Measurements from ENCODE around the gene ATRN.

The ATRN gene

DNA sequence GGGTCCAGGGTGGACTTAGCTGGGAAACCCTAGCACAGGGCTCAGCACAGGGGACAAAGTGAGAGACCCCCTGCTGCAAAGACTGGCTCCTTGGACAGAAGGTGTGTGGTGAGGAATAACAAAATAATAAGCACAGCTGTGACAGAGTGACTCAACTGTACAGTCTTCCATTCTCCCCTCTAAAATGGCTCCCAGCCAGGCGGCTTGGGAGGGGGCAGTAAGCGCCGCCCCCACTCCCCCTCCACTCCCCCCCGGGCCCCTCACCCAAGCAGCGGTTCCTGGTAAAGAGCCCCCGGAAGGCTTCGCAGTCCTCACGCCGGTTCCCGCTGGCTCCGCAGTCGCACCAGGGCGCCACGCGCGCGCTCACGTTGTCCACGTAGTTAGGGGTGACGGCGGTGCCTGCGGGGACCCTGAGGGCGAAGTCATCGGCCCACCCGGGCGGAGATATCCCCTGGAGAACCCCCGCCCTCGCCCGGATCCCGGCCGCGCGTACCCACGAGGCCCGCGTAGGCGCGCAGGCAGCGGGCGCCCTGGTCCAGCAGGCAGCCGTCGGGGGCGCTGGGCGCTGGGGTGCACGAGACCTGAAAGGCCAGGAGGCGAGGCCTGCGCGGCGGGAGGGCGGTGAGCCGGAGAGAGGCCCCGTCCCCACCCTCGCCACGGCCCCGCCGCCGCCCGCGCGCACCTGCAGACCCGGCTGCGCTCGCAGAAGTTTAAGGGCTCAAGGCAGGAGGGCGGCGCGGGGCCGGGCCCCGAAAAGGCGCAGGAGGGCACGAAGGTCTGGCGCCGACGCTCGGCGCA is 189.6 kb downstream of the ATRN start:
- DNase-seq, result no peak

DNA sequence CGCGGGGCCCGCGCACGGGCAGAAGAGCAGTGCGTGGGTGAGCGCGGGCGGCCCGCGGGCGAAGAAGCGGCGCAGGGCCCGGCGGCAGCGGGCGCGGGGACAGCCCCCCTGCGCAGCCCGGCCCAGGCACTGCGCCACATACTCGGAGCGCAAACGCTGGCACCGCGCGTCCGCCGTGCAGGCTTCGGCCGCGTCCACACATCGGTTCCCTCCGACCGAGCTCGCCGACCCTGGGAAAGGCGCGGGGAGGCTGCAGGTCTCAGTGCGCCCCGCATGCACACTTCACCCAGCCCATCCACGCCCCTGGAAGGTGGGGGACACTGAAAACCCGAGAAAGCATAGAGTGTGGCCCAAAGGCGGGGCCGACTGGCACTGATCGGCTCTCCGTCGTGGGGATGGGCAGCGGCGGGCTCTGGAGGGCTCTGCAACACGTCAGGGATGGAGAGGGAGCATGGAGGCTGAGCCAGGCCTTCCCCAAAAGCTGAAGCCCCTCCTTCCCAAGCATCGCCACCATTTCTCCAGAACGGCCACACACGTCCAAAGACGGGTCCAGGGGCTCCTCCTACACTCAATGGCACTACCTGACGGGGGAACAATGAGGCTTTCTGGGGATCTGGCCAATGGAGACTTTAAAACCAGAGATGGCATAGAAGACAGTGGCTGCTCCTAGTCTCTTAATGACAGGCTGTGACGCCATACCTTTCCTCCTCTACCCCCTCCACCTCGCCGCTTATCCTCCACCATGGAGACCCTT is 190.4 kb downstream of the ATRN start:
- no peak for DNase-seq

DNA sequence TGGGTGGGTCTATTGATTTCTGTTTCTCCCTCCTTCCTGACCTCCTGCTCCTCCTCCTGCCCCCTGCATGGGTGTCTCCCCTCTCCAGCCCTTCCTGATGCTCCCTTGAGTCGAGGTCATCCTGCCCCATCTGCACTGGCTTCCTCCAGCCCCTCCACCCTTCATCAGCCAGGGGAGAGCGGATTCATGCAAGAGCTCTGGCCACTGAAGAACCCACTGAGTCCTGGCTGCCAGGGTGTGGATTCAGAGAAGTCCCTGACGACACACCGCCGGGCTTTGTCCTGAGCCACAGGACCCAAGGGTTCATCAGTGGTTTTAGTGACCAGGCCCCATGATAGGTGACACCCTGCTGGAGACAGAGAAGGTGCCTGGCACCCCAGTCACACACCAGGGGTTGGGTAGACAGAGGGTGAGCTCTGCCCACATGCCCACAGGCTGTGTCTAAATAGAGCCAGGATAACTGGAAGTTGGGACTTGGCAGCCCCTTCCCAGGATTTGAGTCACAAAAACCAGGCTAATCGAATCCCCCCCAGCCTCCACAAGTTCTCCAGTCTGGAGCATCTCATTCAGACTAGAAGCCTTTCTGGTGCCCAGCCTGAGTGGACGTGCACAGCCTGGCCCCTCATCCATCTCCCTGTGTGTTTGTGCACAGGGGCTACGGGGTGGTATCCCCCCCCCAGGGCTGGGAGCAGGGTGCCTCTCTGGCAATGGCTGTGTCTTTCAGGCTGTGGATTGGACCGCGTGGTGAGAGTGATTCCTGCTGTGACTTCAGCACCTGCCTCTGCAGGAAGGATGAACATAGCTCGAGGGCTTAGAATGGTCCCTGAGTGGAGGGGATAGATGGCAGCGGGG is 191.2 kb downstream of the ATRN start:
- no peak for DNase-seq

DNA sequence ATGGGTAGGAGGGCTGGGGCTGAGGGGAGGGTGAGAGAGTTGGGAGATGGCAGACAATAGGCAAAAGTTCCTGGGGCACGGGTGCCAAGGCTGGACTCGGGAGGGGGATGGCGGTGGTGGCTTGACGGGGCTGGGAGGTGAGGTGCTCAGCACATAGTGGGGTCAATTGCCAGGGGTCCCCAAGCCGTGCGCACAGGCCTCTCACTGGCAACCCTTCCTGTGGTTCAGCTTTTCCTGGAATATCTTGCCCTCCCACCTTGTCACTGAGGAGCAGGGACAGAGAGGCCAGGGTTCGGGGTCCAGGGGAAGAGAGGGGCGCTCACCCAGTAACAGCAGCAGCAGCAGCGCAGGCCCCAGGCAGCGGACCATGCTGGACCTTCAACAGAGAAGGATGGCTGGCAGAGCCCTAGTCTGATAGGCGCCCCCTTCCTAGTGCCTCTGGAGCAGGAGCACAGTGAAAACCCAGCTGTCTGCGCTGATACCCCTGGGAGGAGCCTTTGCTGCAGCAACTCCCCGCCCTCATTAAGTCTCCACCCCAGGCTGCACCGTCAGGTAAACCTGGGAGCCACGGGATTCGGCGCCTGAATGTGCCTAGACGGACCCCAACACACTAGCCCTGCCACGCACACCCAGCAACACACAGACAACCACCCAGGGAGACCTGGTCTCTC is 192.3 kb downstream of the ATRN start, which contains the start of gene GFRA4:
GFRA4 (minus strand) TSS at position 369 of the 671 bp plus-strand sequence; CDS start at position 369, 0 bp downstream.
- DNase-seq, result no peak

DNA sequence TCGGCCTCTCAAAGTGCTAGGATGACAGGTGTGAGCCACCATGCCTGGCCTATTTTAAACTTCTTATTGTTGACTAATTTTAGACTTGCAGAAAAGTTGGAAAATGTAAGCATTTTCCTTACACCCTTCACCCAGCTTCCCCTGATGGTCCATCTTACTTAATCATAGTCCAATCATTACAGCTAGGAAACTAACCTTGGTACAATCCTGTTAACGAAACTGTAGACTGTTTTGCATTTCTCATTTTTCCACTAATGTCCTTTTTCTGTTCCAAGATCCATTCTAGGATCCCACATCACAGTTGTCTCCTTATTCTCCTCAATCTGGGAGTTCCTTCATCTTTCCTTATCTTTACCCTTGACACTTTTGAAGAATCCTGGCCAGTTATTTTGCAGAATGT is 193.0 kb downstream of the ATRN start:
- no peak for DNase-seq

DNA sequence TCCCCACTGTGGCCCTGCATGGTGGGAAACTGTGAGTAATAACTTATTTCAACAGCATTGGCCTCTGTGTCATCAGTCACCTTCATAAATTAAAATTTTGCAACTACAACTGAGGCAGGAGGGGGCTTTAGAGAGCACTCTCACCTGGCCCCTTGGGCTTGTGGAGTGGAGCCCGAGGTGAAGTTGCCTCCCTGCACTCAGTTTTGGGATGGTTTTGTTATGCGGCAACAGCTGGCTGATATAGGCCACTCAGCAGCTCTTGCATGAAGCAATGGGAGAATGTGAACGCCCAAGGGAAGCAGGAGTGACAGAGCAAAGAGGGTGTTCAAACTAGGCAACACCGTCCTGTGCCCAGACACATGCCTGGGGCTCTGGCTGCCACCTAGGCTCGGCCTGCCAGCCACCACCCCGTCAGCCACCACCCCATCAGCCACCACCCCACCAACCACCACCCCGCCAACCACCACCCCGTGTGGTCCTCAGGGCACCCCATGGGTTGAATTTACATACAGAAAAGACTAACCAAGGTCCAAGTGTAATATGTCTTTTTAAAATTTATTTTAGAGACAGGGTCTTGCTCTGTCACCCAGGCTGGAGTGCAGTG is 196.7 kb downstream of the ATRN start:
- DNase-seq, result no peak

DNA sequence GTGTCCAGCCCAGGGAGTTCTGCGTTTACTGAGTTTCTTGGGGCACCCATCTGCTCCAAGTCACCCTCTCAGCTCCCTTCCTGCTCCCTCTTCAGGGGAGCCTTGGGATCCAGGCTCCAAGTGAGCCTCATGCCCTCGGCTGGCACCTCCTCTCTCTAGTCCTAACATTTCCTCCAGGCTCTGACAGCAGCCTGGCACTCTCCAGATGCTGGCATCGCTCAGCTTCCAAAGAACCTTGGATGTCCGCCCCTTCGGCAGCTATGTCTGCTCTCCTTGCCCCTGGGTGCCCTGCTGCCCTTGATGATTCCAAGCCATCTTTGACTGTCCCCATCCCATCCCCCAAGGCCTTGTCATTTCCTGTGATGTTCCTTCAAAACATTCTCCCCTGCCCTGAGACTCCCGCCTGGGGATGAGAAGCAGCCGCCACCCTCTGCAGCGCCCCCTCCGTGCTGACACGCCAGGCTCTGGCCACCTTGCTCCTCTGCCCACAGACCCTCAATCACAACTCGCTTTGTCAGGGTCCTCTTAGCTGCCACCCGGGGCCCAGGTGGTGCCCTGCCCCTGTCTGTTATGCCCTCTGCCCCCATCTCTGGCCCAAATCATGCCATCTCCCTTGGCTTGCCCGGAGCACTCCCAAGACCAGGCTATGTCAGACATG is 199.0 kb downstream of the ATRN start:
- DNase-seq, result no peak

DNA sequence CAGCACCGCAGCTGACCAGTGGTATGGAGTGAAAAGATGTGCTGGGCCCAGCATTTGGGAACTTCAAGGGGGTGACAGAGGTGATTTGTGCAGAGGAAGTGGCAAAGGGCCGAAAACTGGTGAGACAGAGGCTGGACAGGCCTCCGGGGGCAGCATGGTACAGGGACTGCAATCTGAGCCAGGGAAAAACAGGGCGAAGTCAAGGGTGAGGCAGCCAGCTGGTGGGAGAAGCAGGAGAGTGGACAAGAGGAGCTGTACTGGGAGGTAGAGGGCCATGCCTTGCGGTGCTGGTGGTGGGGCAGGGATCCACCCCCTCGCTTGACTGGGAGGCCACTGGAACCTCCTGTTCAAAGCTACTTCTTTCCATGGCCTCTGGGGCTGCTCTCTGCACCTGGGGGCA is 199.7 kb downstream of the ATRN start:
- DNase-seq, result no peak

DNA sequence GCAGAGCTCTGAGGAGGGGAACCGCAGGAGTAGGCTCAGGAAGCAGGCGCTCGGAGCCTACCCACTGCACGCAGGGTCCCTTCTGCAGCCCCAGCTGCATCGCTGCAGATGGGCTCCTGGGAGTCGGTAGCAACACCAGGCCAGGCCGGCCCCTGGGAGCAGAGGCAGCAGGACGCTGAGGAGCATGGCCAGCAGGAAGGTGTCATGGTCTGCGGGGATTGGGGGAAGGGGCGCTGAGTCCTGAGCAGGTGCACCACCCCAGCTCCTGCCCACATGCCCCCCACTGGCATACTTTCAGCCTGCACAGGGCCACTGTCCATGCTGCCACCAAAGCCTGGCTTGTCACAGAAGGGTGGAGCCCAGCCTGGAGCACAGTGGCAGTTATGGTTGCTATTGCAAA is 200.1 kb downstream of the ATRN start:
- DNase-seq, result no peak

DNA sequence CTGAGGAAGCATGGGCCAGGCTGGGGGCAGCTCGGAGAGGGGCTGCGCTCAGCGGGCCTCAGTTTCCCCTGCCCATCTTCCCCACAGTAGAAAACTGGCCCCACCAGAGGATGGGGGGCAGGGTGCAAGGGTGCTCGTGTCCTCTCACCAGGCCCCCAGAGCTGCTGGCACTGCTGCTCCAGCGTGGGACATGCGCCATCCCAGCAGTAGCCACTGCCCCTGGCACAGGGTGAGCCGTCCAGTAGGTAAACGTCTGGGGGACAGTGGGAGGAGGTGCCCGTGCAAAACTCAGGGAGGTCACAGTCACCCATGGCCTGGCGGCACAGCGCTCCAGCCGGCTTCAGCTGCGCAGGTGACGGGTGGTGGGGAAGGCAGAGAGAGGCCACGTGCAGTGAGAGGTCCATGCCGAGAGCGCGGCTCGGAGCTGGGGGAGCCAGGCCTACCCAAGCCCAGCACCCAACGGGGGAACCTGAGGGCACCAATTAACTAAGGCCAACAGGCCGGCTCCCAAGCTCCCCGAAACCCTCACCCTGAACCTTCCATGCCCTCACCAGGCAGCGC is 201.2 kb downstream of the ATRN start:
- DNase-seq, result no peak

DNA sequence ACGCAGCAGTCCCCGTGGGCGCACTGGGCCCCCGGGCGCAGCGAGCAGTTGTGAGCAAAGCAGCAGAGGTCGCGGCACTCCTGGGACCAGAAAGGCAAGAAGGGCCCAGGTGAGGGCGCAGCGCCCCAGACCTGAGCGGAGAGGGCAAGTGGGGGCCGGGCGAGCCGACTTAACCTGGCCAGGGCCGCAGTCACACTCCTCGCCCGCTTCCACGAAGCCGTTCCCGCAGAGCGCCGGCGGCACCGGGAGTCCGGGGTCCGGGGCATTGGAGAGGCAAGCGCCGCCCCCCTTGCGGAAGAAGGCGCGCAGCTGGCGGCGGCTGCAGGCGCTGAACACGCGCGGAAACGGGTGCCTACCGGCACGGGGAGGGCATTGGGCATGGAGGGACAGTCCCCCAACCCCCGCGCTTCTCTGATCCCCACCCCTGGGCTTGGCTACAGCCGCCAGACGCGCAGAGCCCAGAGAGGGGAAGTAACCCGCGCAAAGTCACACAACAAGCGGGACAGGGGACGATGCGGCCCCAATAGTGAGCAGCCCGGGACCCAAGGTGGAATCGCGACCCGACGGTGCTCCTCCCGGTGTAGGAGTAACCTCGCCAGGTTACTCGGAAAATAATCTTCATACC is 201.8 kb downstream of the ATRN start:
- DNase-seq, result no peak

DNA sequence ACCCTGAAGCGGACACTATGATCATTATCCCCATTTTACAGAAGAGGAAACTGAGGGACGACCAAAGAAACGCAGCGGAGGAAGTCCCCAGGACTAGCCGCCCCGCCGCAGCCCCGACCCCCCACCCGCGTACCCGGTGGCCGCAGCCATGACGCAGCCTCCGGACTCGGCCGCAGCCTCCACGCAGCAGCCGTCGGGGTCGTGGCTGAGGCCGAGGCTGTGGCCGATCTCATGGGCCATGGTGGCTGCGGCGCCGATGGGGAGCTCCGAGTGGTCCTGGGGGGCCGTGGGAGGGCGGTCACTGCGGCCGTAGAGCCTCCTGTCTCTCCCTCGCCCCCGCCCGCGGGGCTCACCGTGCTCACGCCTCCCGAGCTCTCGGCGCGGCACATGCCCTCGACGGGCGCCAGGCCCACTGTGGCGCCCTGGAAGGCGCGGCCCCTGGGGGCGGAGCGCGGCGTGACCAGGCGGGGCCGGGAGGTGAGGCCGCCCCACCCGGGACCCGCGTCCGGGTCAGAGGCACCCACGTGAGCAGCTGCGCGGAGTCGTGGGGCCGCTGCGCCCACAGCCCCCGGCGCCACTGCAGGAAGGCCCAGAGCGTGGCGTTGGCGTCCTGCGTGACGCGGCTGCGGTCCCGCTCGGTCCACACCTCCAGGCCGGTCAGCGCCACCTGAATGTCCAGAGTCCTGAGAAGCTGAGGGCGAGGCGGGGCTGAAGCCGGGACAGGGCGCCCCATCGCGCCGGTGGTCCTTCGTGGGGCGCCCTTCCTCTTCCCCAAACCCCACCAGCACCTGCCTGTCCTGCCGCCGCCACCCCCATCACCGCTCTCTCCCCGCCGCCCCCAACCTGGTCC is 202.6 kb downstream of the ATRN start:
- no peak for DNase-seq

DNA sequence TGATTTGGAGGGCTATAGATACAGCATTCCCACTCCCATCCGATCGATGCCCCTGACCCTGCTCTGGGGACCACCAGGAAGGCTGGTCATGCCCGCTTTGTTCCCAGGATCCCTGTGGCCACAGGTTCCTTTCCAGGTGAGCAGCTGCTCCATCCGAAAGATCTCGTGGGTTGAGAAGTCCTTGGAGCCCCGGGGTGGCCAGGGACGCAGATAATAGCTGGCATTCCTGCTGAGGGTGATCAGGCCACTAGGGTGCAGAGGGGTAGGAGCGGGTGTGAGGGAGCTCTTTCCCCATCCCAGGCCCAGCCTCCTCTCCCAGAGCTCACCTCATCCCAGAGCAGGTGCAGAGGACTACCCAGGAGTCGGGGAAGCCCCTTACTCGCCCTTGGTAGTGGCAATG is 203.6 kb downstream of the ATRN start:
- DNase-seq, result no peak

DNA sequence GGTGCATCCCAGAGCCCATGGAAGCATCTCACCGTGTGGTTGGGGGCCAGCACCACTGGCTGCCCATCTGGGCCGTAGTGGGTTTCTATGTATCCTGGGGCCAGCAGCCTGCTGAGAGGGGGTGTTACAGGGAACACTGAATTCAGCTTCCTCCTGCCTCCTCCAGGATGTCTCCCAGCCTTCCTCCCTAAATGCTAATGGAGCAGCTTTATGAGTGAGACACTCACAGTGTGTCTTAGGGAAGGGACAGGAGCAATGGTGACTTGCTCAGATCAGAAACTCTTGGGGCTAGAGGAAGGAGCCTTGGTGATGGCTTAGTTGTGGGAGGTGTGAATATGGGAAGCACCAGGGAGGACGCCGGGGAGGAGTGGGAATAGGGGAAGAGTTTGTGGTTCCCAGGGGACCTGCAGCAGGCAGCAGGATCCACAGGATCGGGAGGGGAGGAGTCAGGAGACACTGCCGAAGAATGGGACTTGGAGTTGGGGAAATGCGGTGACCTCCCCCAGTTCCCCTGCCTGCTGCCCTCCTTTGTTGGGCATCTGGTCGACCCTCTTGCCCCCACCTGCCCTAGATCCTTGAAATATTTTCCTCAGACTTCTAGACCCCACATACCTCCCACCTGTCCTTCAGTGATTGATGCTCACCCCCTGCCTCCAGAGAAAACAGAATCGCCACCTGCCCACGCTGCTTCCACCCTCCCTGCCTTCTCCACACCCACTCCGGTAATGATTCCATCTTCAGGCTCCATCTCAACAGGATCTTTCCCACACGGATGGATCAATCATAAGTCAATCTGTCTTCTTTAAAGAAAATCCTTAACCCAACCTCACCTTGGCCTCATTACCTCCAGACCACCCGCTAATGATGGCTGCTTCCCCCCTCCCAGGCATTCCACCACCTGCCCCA is 204.4 kb downstream of the ATRN start:
- no peak for DNase-seq

DNA sequence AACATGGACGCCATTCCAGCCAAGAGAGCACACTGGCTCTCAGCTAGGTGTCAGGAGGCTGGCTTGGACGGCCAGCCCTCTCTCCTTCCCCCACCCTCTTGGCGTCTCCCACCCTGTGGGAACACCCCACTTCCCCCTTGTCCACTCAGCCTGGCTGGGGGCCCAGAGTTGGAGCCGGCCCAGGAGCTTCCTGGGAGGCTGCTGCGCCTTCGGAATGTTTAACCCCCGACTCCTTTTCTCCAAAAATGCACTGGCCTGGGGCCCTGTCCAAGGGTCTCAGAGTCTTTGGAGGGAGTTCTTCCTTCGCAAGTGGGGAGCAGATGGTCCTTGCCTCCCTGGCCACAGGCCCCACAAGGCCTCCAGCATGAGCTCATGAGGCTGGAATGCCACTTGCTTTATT is 206.9 kb downstream of the ATRN start:
- DNase-seq, result no peak

DNA sequence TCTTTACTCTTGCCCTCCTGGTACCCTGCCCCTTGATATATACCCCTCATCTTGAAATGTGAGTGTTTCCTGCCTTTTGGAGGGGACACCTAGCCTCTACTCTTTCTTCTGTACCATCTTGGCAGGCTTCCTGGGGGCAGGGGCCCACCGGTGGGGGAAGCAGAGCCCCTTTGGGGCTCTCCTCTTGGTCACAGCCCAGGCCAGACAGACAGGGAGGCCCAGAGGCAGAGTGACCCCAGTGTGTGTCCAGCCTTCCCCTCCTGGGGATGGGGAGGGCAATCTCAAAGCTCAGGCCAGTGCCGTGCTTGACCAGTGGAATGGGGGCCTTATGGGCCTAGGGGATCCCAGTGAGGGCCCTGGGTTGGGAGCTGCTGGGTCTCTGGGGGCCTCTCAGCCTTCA is 207.4 kb downstream of the ATRN start:
- no peak for DNase-seq

DNA sequence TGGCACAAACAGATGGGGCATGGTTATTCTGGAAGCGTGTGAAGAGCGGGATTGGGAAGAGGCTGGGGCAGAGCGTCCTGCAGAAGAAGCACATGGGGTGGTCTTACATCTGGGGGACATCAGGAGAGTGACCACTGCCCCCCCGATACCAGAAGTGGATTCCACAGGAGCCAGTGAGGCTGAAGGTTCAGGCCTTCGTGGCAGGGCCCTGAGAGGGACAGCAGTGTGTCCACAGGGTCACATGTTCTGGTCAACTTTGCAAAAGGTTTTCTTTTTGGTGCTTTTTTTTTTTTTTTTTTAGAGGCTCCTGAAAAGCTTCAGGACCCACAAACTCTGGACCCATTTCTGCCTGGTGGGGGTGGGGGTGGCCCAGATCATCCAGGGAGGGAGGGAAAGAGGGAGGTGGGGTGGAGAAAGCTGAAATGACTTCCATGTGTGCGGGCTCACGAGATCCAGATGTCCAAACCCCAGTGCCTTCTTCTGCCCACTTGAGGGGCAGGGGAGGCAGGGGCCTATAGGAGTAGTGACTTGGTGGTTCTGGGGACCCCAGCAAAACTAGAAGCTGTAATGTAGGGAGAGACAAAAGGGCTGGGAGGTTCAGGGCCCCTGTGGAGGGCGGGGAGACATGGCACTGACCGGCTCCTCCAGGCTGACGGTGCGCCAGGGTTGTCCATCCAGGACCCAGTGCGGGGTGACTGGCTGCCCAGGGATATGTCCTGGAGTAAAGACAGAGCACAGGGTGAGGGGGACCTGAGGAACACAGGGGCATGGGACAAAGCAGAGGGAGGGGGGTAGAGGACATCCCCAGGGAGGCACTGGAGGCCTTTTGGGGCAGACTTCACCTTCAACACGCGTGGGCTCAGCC is 208.3 kb downstream of the ATRN start:
- no peak for DNase-seq
